ENCODE results near the gene EYS. TPM values are rescaled to one million over a fixed set of nuclear protein-coding genes. Genes with fewer than 3 reads are reported as not detected.

The EYS gene
- total RNA-seq, 4 donors from 2014 or later = 0.12 to 1.4 (median 0.22) TPM

DNA sequence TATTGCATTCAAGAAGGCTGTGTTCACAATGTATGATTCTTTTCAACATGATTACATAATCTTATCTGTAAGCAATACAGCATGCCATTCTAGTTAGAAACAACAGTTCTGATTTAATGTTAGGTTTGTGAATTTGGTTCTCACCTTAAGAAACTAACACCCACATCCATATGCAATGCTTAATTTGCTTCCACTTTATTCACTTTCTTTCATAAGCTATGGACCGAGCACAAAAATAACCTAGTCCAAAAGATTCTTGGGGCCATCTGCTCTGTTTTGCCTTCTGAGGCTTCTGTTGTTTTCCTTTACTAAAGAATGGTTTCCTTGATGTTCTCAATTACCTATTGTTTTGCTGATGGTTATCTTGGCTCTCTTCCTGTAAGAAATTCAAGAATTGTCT lies 258.2 kb downstream of the EYS start:
- DNase-seq (ENCODE audit: low spot score) (no peak), ATAC-seq (ENCODE audit: low FRiP score) (no peak)
- TF ChIP-seq, protein P1, sequence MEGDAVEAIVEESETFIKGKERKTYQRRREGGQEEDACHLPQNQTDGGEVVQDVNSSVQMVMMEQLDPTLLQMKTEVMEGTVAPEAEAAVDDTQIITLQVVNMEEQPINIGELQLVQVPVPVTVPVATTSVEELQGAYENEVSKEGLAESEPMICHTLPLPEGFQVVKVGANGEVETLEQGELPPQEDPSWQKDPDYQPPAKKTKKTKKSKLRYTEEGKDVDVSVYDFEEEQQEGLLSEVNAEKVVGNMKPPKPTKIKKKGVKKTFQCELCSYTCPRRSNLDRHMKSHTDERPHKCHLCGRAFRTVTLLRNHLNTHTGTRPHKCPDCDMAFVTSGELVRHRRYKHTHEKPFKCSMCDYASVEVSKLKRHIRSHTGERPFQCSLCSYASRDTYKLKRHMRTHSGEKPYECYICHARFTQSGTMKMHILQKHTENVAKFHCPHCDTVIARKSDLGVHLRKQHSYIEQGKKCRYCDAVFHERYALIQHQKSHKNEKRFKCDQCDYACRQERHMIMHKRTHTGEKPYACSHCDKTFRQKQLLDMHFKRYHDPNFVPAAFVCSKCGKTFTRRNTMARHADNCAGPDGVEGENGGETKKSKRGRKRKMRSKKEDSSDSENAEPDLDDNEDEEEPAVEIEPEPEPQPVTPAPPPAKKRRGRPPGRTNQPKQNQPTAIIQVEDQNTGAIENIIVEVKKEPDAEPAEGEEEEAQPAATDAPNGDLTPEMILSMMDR (IDR thresholded peaks at IDR 0.05) = no peak

DNA sequence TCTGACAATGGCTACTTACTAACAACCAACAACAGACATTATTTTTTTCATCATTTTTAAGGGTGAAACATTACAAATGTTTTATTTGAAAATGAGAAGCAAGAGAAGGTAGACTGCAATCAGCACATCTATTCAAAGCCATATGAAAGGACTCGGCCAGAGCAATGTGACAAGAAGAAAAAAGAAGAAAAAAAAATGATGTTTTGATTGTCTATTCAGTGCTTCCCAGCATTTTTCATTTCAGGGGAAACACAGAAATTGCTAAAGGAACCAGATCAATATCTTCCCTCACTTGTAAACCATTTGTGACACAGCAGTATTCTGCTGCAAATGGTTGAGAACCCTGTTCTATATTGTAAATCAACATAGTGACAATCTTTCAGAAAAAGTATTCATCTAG lies 270.7 kb downstream of the EYS start:
- TF ChIP-seq, protein P1 (IDR thresholded peaks at IDR 0.05) = no peak
- no peak for DNase-seq (ENCODE audit: low spot score)

DNA sequence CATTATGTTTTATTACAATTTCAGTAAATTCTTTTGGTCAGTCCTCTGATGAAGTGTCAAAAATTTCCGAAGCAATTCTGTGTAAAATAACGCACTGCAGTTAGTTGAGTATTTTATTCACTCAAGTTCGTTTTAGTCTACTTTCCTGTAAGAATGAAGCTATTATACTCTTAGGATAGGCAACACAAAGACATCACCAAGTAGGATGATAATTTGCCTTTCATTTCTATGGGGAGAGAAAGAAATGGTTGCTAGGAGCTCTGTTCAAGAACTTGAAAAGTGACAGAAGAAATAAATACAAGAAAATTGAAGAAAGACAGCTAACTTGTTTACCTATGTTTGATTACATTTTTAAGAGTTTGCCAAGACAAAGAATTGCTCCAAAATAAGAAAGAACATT lies 290.4 kb downstream of the EYS start:
- ATAC-seq (ENCODE audit: low FRiP score) (no peak), DNase-seq (ENCODE audit: low spot score) (no peak)
- TF ChIP-seq, protein P1 (IDR thresholded peaks at IDR 0.05) = no peak

More for the DNA sequence above, 270.7 kb downstream of the EYS start:
- no peak for ATAC-seq (ENCODE audit: low FRiP score)

DNA sequence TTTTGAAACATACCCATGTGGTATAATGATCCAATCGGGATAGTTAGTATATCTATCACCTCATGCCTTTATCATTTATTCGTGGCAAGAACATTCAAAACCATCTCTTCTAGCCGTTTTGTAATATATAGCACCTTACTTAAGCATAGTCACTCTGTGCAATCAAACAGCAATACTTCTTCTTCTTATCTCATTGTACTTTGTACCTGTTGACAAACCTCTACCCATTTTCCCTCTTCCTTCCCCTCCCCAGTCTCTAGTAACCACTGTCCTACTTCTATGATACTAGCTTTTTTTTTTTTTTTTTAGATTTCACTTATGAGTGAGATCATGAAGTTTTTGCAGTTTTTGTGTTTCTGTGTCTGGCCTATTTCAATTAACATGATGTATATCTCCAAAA lies 296.7 kb downstream of the EYS start:
- ATAC-seq (ENCODE audit: low FRiP score) (no peak), DNase-seq (ENCODE audit: low spot score) (no peak)
- TF ChIP-seq, protein P1 (IDR thresholded peaks at IDR 0.05) = no peak

DNA sequence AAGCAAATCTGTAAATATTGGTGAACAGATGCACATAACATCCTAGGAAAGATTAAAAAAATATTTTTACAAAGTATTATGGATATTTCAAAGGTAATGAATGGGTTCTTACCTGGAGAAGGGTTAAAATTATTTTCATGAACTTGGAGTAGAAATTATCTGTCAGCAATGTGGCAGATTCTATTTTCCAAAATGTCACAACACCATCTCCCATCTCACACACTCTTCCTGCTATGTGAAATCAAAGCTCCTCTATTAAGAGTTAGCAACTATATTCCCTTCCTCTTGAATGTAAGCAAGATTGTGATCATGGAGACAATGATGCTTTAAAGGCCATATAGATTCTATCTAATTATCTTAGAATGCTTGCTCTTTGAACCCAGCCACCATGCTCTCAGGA lies 304.5 kb downstream of the EYS start:
- TF ChIP-seq, protein P1 (IDR thresholded peaks at IDR 0.05) = no peak
- DNase-seq (ENCODE audit: low spot score) (no peak), ATAC-seq (ENCODE audit: low FRiP score) (no peak)

DNA sequence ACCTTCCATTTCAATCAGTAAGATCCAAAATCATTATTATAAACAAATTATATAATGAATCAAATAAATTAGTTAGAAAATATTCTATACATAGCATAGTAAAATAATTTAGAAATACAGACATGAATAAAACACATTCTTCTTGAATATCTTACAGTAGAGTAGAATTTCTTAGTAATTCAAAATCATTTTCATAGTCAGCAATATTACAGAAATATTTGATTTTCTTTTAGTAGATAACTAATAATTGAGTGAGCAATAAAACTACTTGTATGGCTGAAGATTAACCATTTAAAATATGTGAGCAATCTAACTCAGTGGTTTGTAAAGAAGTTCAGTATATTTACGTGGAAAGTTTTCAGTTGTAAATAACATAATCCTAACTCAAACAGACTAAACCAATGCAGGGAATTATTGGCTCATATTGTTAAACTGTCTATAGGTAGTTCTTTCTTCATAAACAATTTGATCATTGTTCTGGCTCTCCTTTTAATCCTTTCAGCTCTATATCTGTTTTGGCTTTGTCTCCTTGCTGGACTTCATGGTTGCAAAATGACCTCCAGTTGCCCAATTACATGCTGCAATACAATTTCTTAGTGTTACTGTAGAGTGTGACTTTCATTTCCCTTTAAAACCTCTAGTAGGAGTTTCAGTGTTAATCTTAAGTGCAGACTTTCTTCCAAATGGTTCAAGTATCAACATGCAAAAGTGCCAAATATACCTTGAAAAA lies 307.5 kb downstream of the EYS start:
- ATAC-seq (ENCODE audit: low FRiP score) = no peak
- no peak for DNase-seq (ENCODE audit: low spot score)
- TF ChIP-seq, protein P1 (IDR thresholded peaks at IDR 0.05) = no peak

DNA sequence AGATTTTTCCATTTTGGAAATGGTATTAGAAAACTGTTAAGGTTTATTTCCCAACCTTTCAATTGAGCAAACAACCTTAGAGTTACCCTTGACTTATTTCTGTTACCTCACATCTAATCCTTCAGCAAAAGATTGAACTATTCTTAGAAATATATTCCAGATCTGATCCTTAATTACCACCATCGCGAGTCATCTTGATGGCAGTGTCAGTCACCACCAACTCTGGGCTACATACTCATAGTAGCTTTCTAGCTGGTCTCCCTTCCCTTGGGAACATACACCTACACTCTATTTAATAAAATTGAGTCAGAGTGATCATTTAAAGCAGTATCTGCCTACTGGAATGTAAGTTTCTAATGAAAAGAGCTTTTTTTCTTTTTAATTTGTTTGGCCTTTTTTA lies 308.2 kb downstream of the EYS start:
- ATAC-seq (ENCODE audit: low FRiP score) (no peak), DNase-seq (ENCODE audit: low spot score) (no peak)
- TF ChIP-seq, protein P1 (IDR thresholded peaks at IDR 0.05) = no peak

All from omental fat pad (tissue), 4 donors.